Measurements from ENCODE around the gene CUL1.

GRCh38 chr7:148698397-148699023, at the start of gene CUL1:
- TF ChIP-seq REST (IDR thresholded peaks at IDR 0.05; ENCODE audit: low read depth) (no peak), CTCF (IDR thresholded peaks at IDR 0.05 in 2 of 3, conservative IDR thresholded peaks at IDR 0.05 in 1 of 3; ENCODE audit: borderline replicate concordance in 1 of 3, insufficient read depth in 1 of 3, low read depth in 2 of 3, low read length in 2 of 3) (no peak), SRF (IDR thresholded peaks at IDR 0.05; ENCODE audit: low read depth) (no peak), CEBPB (IDR thresholded peaks at IDR 0.05; ENCODE audit: low read depth) (no peak), EZH2 (IDR thresholded peaks at IDR 0.05) (no peak), YY1 (IDR thresholded peaks at IDR 0.05; ENCODE audit: extremely low read depth, insufficient replicate concordance, low read depth, low read length) (no peak), ZNF274 (IDR thresholded peaks at IDR 0.05; ENCODE audit: low read depth, low read length) (no peak), POLR2A (IDR thresholded peaks at IDR 0.05; ENCODE audit: borderline replicate concordance, extremely low read depth, insufficient read depth, insufficient read length) (peak; percentile 47), RAD21 (IDR thresholded peaks at IDR 0.05; ENCODE audit: low read depth) (no peak)

All from HCT116 (cell line).